Limb (tissue), 2 donors: ENCODE results near the gene PLEKHH3.
"Not testable (repeated sequence)": the region's sequence is repeated elsewhere in the genome, so short reads cannot be mapped to it uniquely, and the experiment has no call there.

ENCODE experiments used
- DNase-seq, 2 donors: peaks; one replicate each; pipeline ENCODE4 v3.0.0-alpha.2; 2016; ENCODE audit errors: extremely low spot score in 2 of 2

The PLEKHH3 gene

DNA sequence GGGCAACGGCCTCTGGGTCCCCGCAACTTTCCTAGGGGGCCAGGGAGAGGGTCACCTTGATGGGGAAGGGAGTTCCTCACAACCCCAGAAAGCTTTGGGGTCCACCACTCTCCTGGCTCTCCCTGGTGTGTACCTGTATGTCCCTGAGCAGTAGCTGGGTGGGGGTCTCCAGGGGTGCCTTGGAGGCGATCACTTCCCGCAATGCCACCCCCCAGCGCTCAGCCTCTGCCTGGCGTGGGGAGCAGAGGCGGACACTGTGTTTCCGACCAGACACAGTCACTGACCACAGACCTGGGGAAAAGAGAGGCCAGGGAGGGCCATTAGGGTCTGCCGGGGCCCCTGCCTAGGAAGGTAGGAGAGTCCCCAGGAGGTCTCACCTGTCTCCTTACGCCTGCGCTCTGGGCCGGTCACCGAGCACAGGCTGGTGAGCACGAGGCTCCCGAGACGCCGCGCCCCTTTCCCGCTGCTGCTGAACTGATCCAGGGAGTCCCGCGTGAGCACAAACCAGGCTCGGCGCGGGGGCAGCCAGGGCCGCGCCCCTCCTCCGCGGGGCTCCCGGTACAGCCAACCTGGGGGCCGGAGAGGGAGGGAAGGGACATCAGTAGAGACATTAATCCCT, 3.4 kb downstream of the PLEKHH3 start:
- DNase-seq, result no peak

DNA sequence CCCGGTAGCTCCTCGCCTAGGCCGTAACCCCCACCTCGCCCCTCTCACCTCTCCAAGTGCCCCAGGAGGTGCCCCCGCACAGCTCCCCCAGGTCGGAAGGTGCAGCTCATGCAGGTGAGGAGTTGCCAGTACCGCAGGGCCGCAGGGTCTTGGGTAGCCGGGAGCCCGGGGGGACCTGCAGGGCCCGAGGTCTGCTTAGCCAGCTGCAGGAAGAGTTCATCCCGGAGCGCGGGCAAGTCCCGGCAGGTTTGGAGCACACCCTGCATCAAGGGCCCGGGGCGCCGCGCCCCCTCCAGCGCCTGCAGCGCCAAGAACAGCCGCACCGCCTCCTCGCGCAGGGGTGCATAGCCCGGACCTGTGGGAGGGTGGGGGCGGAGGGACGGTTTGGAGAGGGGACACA, 4.8 kb downstream of the PLEKHH3 start:
- no peak for DNase-seq

DNA sequence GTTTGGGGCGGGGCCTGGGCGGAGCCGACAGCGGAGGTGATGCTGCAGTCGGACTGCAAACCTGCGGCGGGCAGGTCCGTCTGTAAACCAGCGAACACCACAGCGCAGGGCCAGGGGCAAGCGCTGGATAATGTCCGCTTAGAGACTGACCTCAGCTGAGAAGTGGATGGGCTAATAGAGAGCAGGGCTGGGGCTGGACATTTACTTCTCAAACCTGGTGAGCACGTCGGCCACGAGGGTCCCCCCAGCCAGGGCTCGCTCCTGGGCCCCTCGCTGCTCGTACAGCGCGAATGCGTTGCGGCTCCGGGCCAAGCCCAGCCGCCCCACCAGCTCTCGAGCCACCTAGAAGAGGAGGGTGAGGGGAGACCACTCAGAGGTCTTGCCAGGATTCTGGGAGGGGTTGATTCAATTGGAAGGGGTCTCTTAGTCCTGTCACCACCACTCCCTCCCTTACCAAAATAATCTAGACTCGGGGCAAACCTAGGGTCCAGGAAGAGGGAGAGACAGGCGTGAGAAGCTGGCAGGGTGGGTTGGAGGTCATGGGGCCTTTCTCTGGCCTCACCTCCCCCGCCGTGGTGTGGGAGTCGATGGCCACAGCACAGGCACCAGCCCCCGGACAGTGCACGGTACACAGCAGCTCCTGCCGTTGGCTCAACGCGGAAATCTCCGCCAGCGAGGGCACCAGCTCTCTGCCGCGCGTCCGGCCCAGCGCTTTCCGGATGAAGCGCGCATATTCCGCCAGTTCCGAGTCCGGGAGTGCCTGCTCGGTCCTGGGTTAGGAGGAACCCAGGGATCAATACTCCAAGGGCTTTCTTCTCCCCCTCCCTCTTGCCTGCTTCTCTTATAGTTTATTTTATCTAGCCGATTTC, 5.8 kb downstream of the PLEKHH3 start:
- no peak for DNase-seq

DNA sequence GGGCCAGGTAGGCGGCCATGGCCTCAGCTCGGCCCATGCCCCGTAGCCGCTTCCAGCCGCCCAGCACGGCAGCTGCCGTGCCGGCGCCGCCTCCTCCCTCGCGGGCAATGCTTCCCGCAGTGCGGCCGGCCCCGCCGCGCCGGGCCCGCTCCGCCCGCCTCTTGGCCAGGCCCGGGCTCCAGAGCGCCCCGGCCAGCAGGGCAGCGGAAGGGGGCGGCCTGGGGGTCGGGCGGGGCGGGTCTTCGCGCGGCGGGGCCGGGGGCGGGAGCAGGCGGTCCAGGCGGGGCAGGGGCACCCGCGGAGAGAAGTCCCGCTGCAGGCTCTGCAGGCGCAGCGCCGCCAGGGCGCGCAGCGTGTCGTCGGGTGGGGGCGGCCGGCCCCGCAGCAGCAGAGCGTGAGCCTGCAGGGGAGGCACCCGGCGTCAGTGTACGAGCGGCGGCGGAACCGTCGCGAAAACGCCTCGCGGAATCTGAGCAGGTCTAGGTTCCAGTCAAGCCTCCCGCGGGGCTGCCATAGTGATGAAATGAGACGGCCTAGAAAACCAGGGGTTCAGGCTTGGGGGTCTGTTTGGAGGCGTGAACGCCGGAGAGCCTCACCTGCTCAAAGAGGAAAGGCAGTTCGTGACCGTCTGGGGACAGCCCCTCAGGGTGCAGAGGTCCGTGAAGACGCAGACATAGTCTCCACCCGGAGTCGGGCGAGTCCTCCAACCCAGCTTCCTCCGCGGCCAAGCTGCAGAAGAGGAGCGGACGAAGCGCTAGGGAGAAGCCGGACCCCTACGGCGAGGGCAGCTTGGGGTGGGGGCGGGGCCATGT, 6.6 kb downstream of the PLEKHH3 start:
- peak in 1 of 2 donors; percentile 54 for DNase-seq

DNA sequence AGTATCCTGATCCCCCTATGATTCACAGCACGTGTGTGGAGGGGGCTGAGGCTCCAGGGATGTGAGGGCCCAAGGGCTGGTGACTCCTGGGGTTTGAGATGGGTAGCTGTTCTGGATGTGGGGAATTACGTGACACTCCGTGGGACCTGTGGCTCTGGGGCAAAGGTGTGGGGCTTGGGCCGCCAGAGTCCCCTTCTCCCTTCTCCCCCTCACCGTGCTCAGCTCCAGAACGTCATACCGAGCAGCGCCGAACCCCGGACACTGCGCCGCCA, 7.2 kb downstream of the PLEKHH3 start:
- no peak for DNase-seq

DNA sequence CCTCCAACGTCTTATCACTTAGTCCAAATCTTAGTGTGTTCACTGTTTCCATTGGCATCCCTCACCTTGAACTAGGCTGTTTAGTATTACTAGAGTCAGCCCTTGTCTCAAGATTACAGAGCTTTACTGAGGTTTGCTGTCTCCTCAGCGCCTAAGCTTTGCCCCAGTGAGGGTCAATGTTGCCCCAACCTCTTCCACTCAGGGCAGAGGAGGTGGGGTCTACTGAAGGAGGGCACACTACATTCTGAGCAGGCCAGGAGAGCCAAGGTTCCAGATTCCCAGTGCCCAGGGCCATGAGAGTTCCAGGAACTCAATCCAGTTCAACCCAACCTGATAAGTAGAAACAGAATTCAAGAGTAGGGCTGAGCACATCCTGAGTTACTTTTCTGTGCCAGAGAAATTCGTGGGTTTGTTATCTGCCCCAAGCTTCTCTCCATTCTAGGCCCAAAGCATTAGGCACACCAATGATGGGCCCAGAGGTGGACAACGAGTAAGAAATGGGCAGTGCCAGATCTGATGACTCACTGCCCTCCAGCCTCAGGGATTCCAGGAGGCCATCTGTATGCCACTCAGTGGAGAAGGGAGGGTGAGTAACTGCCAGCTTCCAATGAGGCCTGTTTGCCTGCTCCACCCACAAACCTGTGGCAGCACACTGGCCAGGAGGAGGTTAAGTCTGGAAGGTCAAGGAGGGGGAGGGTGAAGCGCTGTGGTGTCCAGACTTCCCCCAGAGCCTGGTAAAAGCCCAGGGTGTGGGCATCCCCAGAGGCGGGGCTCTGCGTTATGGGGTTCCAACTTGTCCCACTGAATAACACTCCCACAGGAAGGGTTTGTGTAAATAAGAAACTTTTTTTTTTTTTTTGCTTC, 9.5 kb downstream of the PLEKHH3 start:
- DNase-seq, result no peak

DNA sequence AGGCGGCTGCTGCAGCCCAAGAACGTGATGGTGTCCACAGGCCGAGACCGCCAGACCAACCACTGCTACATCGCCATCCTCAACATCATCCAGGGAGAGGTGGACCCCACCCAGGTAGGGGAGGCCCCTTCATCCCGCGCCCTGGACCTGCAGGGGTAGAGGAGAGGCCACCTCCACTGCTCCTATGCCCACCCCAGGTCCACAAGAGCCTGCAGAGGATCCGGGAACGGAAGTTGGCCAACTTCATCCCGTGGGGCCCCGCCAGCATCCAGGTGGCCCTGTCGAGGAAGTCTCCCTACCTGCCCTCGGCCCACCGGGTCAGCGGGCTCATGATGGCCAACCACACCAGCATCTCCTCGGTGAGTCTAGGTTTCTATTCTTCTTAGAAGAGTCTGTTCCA, 10.7 kb downstream of the PLEKHH3 start:
- not testable (repeated sequence) for DNase-seq

DNA sequence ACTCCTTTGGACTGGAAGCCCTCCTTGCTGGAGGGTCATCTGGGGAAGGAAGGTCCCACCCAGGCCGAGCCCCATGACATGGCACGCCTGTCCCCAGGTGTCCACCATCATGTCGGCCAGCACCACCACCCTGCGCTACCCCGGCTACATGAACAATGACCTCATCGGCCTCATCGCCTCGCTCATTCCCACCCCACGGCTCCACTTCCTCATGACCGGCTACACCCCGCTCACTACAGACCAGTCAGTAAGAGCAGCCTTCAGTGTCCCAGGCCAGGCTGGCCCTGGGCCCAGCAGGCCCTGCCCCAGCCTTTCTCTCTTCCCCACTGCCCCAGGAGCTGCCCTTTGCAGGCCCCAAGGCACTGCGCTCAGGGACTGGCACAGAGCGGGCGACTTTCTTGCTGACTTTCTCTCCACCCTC, 11.2 kb downstream of the PLEKHH3 start:
- DNase-seq, result no peak

DNA sequence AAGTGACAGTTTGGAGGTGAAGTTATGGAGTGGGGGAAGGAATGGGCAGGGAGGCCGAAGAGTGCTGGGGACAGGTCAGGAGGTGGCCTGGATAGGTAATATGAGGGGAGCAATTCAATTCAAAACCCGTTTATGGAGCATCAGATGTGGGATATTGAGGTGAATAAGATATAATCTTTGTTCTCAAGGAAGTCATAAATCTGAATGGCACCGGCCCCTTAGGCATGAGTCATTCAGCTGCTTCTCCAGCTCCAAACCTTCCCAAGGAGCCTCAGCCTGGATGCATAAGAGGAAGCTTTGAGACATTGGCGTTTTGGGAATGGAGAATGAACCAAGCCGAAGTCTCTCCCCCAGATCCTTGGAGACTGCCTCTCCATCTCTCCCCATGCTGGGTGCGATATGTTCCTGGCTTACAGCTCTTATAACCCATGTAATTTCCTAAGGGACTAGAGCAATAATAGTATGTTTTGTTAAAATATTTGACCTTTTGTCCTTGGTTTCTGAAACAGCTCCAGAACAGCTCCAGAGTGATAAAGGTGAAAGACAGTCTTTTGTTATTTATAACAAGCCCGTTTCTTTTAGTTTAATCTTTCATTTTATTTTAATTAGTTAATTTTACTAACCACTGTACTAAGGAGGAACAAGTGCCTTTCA, 16.0 kb downstream of the PLEKHH3 start:
- no peak for DNase-seq

DNA sequence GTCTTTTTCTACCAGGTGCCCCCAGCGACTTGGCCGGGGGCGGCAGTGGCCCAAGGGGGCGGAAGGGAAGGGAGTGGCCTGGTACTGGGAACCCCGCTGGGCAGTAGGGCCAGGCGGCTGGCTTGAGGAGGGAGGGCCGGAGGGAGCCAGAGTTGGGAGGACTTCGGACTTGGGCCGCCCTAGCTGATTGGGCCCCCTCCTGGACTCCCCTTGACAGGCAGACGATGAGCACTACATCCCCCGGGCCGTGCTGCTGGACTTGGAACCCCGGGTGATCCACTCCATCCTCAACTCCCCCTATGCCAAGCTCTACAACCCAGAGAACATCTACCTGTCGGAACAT, 16.9 kb downstream of the PLEKHH3 start:
- not testable (repeated sequence) for DNase-seq

DNA sequence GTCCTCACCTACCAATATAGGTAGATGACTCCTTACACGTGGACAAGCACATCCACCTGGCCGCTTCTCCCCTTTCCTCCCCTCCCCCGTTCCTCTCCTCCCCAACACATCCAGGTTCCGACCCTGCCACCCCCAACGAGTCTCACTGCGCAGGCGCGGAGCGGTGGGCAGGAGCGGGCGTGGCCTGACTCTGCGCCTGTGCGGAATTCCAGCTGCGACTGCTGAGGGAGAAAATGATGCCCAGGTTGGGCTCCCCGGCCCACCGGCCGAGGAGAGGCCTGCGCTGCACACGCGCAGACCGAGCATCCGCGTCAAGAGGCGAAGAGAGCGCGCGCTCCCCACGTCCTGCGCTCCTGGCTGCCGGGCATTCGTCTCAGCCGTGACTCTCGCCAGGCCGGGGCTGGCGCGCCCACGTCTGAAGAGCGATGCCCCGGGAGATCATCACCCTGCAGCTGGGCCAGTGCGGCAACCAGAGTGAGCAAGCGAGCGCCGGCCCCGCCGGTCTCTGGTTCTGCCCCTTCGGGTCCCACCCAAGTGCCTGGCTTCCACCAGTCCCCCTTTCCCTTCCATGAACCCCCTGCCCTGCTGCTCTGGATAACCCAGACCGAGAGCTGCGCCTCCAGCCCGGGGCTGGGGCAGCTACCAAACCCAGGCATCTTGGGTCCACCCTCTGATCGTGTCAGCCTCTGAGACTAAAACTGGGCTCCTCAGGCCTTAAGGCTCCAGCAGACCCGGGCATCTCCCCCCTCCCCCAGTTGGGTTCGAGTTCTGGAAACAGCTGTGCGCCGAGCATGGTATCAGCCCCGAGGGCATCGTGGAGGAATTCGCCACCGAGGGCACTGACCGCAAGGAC, 17.5 kb downstream of the PLEKHH3 start, which contains the start of gene TUBG2:
TSS of gene TUBG2 (plus strand) at position 206 of the 853 bp plus-strand sequence. CDS start at position 426, 220 bp downstream.
- DNase-seq, result peak; percentile 89 to 93

DNA sequence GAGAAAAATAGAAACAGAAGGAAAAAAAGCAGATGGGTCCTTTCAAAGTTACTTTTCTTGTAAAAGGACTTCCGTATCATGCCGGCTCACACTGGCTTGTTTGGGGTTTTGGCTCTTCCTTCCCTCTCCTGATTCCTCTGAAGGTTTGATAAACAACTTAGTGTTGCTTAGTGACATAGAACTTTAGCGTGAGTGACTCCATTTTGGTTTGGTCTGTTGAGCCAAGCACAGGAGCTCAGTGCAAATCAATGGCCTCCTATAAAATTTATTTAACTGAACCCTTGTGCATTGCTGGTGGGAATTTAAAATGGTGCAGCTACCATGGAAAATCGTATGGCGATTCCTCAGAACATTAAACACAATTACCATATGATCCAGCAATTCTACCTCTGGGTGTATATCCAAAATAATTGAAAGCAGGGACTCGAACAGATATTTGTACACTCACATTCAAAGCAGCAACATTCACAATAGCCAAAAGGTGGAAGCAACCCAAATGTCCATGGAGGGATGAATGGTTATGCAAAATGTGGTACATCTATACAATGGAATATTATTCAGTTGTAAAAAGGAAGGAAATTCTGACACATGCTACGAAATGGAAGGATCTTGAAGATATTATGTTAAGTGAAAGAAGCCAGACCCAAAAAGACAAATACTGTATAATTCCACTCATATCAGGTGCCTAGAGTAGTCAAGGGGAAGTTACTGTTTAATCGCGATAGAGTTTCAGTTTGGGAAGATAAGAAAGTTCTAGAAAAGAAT, 18.8 kb downstream of the PLEKHH3 start:
- no peak for DNase-seq

DNA sequence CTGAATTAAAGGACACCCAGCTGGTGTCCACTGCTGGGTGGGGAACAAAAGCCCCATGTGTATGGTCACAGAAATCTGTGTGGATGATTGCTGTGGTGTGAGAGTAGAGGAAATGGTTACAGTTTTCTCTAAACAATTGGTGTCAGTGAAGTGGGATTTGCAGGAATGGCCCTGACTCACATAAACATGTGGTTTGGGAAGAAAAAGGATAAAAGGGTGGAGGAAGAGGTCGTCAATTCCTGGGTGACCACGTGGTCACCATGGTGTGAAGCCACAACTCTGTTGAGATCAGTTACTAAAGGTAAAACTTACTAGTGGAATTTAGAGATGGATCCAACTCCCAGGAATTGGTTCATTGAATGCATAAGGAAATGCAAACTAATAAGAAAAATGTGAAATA, 21.3 kb downstream of the PLEKHH3 start:
- DNase-seq, result no peak

DNA sequence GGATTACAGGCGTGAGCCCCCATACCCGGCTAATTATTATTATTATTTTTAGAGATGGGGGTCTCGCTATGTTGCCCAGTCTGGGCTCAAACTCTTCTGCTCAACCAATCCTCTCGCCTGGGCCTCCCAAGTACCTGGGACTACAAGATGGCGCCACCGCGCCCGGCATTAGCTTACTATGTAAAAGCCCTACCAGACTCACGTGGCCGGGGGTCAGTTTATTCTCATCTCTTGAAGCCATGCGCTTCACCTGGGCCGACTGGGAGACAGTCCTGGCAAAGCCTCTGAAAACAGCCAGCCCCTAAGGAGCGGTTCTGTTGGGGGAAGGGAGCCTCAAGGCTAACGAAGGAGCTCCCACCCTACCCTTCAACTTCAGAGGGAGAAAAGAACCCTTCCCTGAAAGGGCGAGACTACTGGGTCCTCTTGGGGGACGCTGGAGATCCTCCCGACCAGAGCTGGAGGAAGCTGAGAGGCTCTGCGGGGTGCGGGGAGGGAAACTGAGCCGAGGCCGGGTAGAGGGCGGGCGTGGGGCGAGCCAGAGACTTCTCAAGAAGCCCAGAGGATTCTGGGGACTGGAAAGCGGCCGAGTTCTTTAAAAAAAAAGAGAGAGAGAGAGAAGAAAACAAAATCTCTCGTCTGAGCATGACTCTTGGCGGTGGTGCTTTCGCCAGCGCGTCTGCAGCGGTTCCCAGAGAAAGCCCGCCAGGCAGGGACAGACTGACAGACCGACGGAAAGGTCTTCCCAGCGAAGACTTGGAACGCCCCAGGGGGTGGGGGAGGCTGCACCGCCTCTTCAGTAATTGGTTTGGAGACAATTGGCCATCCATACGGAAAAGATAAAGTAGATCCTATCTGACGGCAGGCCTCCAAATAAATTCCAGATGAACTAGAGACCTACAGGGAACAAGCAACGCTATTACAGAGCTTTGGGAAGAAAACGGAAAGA, 23.3 kb downstream of the PLEKHH3 start:
- DNase-seq, result peak; percentile 74

DNA sequence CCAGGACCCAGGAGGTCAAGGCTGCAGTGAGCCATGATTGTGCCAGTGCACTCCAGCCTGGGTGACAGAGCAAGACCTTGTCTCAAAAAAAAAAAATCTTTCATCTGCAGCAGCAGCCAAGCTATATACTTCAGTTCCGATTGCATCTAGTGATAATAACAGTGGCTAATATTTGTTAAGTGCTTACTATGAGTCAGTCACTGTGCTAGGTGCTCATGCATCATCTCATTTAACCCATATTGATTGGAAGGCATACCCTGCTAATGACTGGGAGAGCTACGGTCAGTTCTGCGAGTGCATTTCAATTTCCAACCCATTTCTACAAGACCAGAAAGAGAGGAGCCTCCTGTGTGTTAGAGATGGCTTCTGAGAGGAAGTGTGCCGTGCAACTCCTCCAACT, 25.4 kb downstream of the PLEKHH3 start:
- no peak for DNase-seq

DNA sequence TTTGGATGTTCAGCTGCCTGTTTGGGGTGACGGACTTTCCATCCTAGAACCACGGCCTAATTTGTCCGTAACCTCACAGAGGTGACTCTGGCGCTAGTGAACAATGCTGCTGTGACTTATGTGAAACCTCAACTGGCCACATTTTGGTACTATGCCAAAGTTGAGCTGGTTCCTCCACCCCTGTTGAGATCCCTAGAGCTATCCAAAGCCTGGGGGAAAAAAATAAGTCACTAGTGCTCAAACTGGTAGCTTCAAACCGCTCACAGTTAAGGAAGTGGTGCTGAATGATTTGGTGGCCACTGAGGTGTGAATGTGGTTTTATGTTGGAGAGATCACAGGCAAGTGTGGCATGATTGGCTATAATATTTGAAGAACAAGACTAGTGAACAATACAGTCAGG, 29.0 kb downstream of the PLEKHH3 start:
- DNase-seq, result no peak

DNA sequence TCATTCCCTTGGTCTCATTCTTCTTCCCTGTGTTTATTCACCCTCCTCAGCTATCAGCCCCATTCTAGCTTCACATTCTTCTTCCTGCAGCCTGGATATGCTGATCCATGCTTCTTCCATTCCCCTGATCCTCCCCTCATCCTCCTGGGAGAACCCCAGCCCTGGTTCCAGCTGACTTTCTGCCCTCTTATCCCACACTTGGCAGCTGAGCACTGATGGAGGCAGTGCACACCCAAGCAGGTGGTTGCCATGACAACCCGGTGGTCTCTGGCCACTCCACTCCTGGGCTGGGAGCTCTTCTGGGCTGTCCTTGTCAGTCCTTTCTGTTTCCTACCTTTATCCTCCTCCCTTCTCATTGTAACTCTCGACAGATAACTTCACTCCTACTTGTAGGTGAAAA, 34.5 kb downstream of the PLEKHH3 start:
- no peak for DNase-seq

DNA sequence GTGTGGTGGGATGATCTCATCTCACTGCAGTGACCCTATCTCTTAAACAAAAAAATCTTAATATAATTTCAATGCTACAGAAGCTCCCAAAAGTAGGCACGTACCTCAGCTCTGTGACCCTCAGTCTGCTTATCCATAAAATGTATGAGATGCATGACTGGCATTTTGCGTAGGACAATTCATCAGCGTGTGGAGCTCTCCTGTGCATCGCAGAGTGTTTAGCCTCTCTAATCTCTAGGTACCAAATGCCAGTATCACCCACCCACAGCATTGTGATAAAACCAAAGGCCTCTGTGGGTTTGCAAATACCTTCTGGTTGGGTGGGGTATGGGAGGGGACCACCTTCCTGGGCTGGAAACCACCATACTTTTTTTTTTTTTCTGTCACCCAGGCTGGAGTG, 36.7 kb downstream of the PLEKHH3 start:
- DNase-seq, result no peak
